Measurements from ENCODE around the gene SIRT4. TPM values are rescaled to one million over a fixed set of nuclear protein-coding genes. Genes with fewer than 3 reads are reported as not detected.
A peak's percentile ranks its signal among the peaks of the same experiment; 100 is the strongest.

The SIRT4 gene
- total and polyA plus RNA-seq, 2 donors: 2.8 TPM

GRCh38 chr12:120292661-120293531 is 9.2 kb upstream of the SIRT4 start, which contains the start of gene RNU4-1:
Gene RNU4-1, minus strand, starts transcription at chr12:120293237.
- peak; percentile 58 to 91 (median 73) for DNase-seq (ENCODE audit: low read depth in 6 of 9, low spot score in 9 of 9)
- H3K27me3 ChIP-seq (ENCODE audit: control insufficient read depth in 2 of 2, insufficient read depth in 1 of 2, low read length in 1 of 2): peaks cover 0 to 3% of the 10 kb centered on the region in 2 donors
- H3K9me3 ChIP-seq (ENCODE audit: control insufficient read depth in 2 of 2, insufficient read depth in 1 of 2, low read length in 1 of 2): peaks cover 0 to 4% of the 10 kb centered on the region in 2 donors
- H3K4me3 ChIP-seq (ENCODE audit: low read length in 2 of 2): peak within 1 kb of the TSS; percentile 61 to 70
- WGBS: under 1% methylated on average over 29 of the region's 29 CpGs
- H3K4me1 ChIP-seq (ENCODE audit: control insufficient read depth in 2 of 2, insufficient read depth in 2 of 2, low read length in 2 of 2): peaks cover 4 to 30% of the 10 kb centered on the region in 2 donors
- H3K36me3 ChIP-seq (ENCODE audit: control insufficient read depth in 2 of 2, insufficient read depth in 2 of 2, low read length in 1 of 2): no peaks in the 10 kb centered on the region
- peak within 1 kb of the TSS; percentile 98 to 100 for H3K27ac ChIP-seq (ENCODE audit: low read depth in 1 of 2, low read length in 1 of 2)

GRCh38 chr12:120314220-120314619 is 12.1 kb downstream of the SIRT4 start:
- 87% methylated on average over 5 of the region's 5 CpGs for WGBS

GRCh38 chr12:120316798-120317223 is 14.7 kb downstream of the SIRT4 start:
- WGBS: 54% methylated on average over 9 of the region's 9 CpGs
- peaks cover 0 to 2% of the 10 kb centered on the region in 2 donors for H3K9me3 ChIP-seq (ENCODE audit: control insufficient read depth in 2 of 2, insufficient read depth in 1 of 2, low read length in 1 of 2)

More at GRCh38 chr12:120314220-120314619, 12.1 kb downstream of the SIRT4 start:
- no peaks in the 10 kb centered on the region for H3K36me3 ChIP-seq (ENCODE audit: control insufficient read depth in 2 of 2, insufficient read depth in 2 of 2, low read length in 1 of 2)
- peaks cover 0 to 2% of the 10 kb centered on the region in 2 donors for H3K9me3 ChIP-seq (ENCODE audit: control insufficient read depth in 2 of 2, insufficient read depth in 1 of 2, low read length in 1 of 2)
- H3K27ac ChIP-seq (ENCODE audit: low read depth in 1 of 2, low read length in 1 of 2): no peak overlapping the region
- H3K4me3 ChIP-seq (ENCODE audit: low read length in 2 of 2): no peak overlapping the region
- H3K4me1 ChIP-seq (ENCODE audit: control insufficient read depth in 2 of 2, insufficient read depth in 2 of 2, low read length in 2 of 2): peaks cover 5 to 10% of the 10 kb centered on the region in 2 donors
- no peaks in the 10 kb centered on the region for H3K27me3 ChIP-seq (ENCODE audit: control insufficient read depth in 2 of 2, insufficient read depth in 1 of 2, low read length in 1 of 2)
- no peak for DNase-seq (ENCODE audit: low read depth in 6 of 9, low spot score in 9 of 9)

GRCh38 chr12:120317224-120318105 is 15.3 kb downstream of the SIRT4 start:
- Histone ChIP-seq H3K4me1 (ENCODE audit: control insufficient read depth in 2 of 2, insufficient read depth in 2 of 2, low read length in 2 of 2) (peaks cover 5 to 10% of the 10 kb centered on the region in 2 donors), H3K27me3 (ENCODE audit: control insufficient read depth in 2 of 2, insufficient read depth in 1 of 2, low read length in 1 of 2) (peaks cover 0 to 6% of the 10 kb centered on the region in 2 donors), H3K9me3 (ENCODE audit: control insufficient read depth in 2 of 2, insufficient read depth in 1 of 2, low read length in 1 of 2) (peaks cover 0 to 2% of the 10 kb centered on the region in 2 donors), H3K27ac (ENCODE audit: low read depth in 1 of 2, low read length in 1 of 2) (peak overlapping the region; percentile 71 to 77), H3K36me3 (ENCODE audit: control insufficient read depth in 2 of 2, insufficient read depth in 2 of 2, low read length in 1 of 2) (no peaks in the 10 kb centered on the region), H3K4me3 (ENCODE audit: low read length in 2 of 2) (peak overlapping the region; percentile 51 to 68)
- peak; percentile 90 to 99 (median 96) for DNase-seq (ENCODE audit: low read depth in 6 of 9, low spot score in 9 of 9)
- 3% methylated on average over 42 of the region's 42 CpGs for WGBS

More at GRCh38 chr12:120316798-120317223, 14.7 kb downstream of the SIRT4 start:
- Histone ChIP-seq H3K27me3 (ENCODE audit: control insufficient read depth in 2 of 2, insufficient read depth in 1 of 2, low read length in 1 of 2) (peaks cover 0 to 2% of the 10 kb centered on the region in 2 donors), H3K27ac (ENCODE audit: low read depth in 1 of 2, low read length in 1 of 2) (peak overlapping the region; percentile 71 to 77), H3K4me3 (ENCODE audit: low read length in 2 of 2) (peak overlapping the region; percentile 51 to 68), H3K4me1 (ENCODE audit: control insufficient read depth in 2 of 2, insufficient read depth in 2 of 2, low read length in 2 of 2) (peaks cover 5 to 10% of the 10 kb centered on the region in 2 donors), H3K36me3 (ENCODE audit: control insufficient read depth in 2 of 2, insufficient read depth in 2 of 2, low read length in 1 of 2) (no peaks in the 10 kb centered on the region)
- DNase-seq (ENCODE audit: low read depth in 6 of 9, low spot score in 9 of 9): no peak

- 93% methylated on average over 13 of the region's 13 CpGs for WGBS
- Histone ChIP-seq H3K9me3 (ENCODE audit: control insufficient read depth in 2 of 2, insufficient read depth in 1 of 2, low read length in 1 of 2) (peaks cover 0 to 2% of the 10 kb centered on the region in 2 donors), H3K4me3 (ENCODE audit: low read length in 2 of 2) (no peak overlapping the region), H3K36me3 (ENCODE audit: control insufficient read depth in 2 of 2, insufficient read depth in 2 of 2, low read length in 1 of 2) (no peaks in the 10 kb centered on the region), H3K4me1 (ENCODE audit: control insufficient read depth in 2 of 2, insufficient read depth in 2 of 2, low read length in 2 of 2) (peaks cover 5 to 18% of the 10 kb centered on the region in 2 donors), H3K27me3 (ENCODE audit: control insufficient read depth in 2 of 2, insufficient read depth in 1 of 2, low read length in 1 of 2) (peaks cover 0 to 20% of the 10 kb centered on the region in 2 donors), H3K27ac (ENCODE audit: low read depth in 1 of 2, low read length in 1 of 2) (no peak overlapping the region)
- DNase-seq (ENCODE audit: low read depth in 6 of 9, low spot score in 9 of 9): no peak
Observed at GRCh38 chr12:120321382-120322202, 19.5 kb downstream of the SIRT4 start.

- no peaks in the 10 kb centered on the region for H3K36me3 ChIP-seq (ENCODE audit: control insufficient read depth in 2 of 2, insufficient read depth in 2 of 2, low read length in 1 of 2)
- WGBS: 98% methylated on average over 2 of the region's 2 CpGs
- no peak overlapping the region for H3K27ac ChIP-seq (ENCODE audit: low read depth in 1 of 2, low read length in 1 of 2)
- no peaks in the 10 kb centered on the region for H3K9me3 ChIP-seq (ENCODE audit: control insufficient read depth in 2 of 2, insufficient read depth in 1 of 2, low read length in 1 of 2)
- H3K4me1 ChIP-seq (ENCODE audit: control insufficient read depth in 2 of 2, insufficient read depth in 2 of 2, low read length in 2 of 2): peaks cover 0 to 8% of the 10 kb centered on the region in 2 donors
- peaks cover 0 to 25% of the 10 kb centered on the region in 2 donors for H3K27me3 ChIP-seq (ENCODE audit: control insufficient read depth in 2 of 2, insufficient read depth in 1 of 2, low read length in 1 of 2)
- no peak for DNase-seq (ENCODE audit: low read depth in 6 of 9, low spot score in 9 of 9)
- no peak overlapping the region for H3K4me3 ChIP-seq (ENCODE audit: low read length in 2 of 2)
Observed at GRCh38 chr12:120323772-120324171, 21.7 kb downstream of the SIRT4 start.

GRCh38 chr12:120324841-120325417 is 22.8 kb downstream of the SIRT4 start:
- Histone ChIP-seq H3K36me3 (ENCODE audit: control insufficient read depth in 2 of 2, insufficient read depth in 2 of 2, low read length in 1 of 2) (no peaks in the 10 kb centered on the region), H3K4me3 (ENCODE audit: low read length in 2 of 2) (no peak overlapping the region), H3K9me3 (ENCODE audit: control insufficient read depth in 2 of 2, insufficient read depth in 1 of 2, low read length in 1 of 2) (no peaks in the 10 kb centered on the region), H3K27me3 (ENCODE audit: control insufficient read depth in 2 of 2, insufficient read depth in 1 of 2, low read length in 1 of 2) (peaks cover 0 to 25% of the 10 kb centered on the region in 2 donors), H3K4me1 (ENCODE audit: control insufficient read depth in 2 of 2, insufficient read depth in 2 of 2, low read length in 2 of 2) (peaks cover 0 to 8% of the 10 kb centered on the region in 2 donors), H3K27ac (ENCODE audit: low read depth in 1 of 2, low read length in 1 of 2) (no peak overlapping the region)
- 91% methylated on average over 9 of the region's 9 CpGs for WGBS
- no peak for DNase-seq (ENCODE audit: low read depth in 6 of 9, low spot score in 9 of 9)

- Histone ChIP-seq H3K36me3 (ENCODE audit: control insufficient read depth in 2 of 2, insufficient read depth in 2 of 2, low read length in 1 of 2) (no peaks in the 10 kb centered on the region), H3K9me3 (ENCODE audit: control insufficient read depth in 2 of 2, insufficient read depth in 1 of 2, low read length in 1 of 2) (no peaks in the 10 kb centered on the region), H3K4me1 (ENCODE audit: control insufficient read depth in 2 of 2, insufficient read depth in 2 of 2, low read length in 2 of 2) (peaks cover 0 to 8% of the 10 kb centered on the region in 2 donors), H3K27ac (ENCODE audit: low read depth in 1 of 2, low read length in 1 of 2) (no peak within 1 kb of the TSS), H3K4me3 (ENCODE audit: low read length in 2 of 2) (no peak within 1 kb of the TSS), H3K27me3 (ENCODE audit: control insufficient read depth in 2 of 2, insufficient read depth in 1 of 2, low read length in 1 of 2) (peaks cover 0 to 23% of the 10 kb centered on the region in 2 donors)
- WGBS: 93% methylated on average over 5 of the region's 5 CpGs
- no peak for DNase-seq (ENCODE audit: low read depth in 6 of 9, low spot score in 9 of 9)
Observed at GRCh38 chr12:120327593-120327992, 25.5 kb downstream of the SIRT4 start, which contains the start of gene PLA2G1B. Gene PLA2G1B, minus strand, starts transcription at chr12:120327779. Its CDS starts 26 bp downstream, at chr12:120327753.

Measured in thymus (tissue), 11 donors.